HepG2 (cell line): ENCODE results near the gene TUBA4A. TPM values are rescaled to one million over a fixed set of nuclear protein-coding genes. Genes with fewer than 3 reads are reported as not detected.

Source experiments
- AGO1 ChIP-seq: fragments of 200-400 bp; formaldehyde crosslinking; IDR thresholded peaks from 2 replicates; pipeline ENCODE4 v1.6.1; 2017; ENCODE audit warnings: mild to moderate bottlenecking, low read depth, low read length, moderate library complexity; ENCODE audit not compliant: poor library complexity, severe bottlenecking
- CREM ChIP-seq, 2 experiments: sonication (generic) in 1 of 2; formaldehyde crosslinking in 1 of 2; IDR thresholded peaks; 2 replicates each; pipeline versions ENCODE4 v1.4.0 to v1.6.1; 2016 to 2020; ENCODE audit warnings: antibody characterized with exemption in 1 of 2, mild to moderate bottlenecking in 1 of 2, missing genetic modification reagents in 1 of 2
- HDAC1 ChIP-seq: sonication (generic); formaldehyde crosslinking; IDR thresholded peaks from 2 replicates; pipeline ENCODE4 v1.5.1; 2020; ENCODE audit warnings: mild to moderate bottlenecking, missing genetic modification reagents
- HDAC6 ChIP-seq: fragments of 200-600 bp; sonication (generic); IDR thresholded peaks from 2 replicates; pipeline ENCODE4 v1.7.0; 2017; ENCODE audit warnings: mild to moderate bottlenecking, antibody characterized with exemption, low read length, low read depth
- HMG20A ChIP-seq: IDR thresholded peaks from 2 replicates; pipeline ENCODE4 v1.6.1; 2016; ENCODE audit warnings: borderline replicate concordance
- HOXA5 ChIP-seq: sonication (generic); formaldehyde crosslinking; IDR thresholded peaks from 2 replicates; pipeline ENCODE4 v1.4.0; 2020; ENCODE audit warnings: missing genetic modification reagents
- KLF16 ChIP-seq, 2 experiments: sonication (generic) in 1 of 2; formaldehyde crosslinking in 1 of 2; IDR thresholded peaks; 2 replicates each; pipeline versions ENCODE4 v1.6.1 to v1.8.0; 2016 to 2023; ENCODE audit warnings: missing genetic modification reagents in 2 of 2, missing compliant biosample characterization in 1 of 2
- NCOA1 ChIP-seq: sonication (generic); formaldehyde crosslinking; IDR thresholded peaks from 2 replicates; pipeline ENCODE4 v1.9.0; 2021; ENCODE audit warnings: missing genetic modification reagents
- PTBP1 ChIP-seq: fragments of 200-400 bp; formaldehyde crosslinking; IDR thresholded peaks from 2 replicates; pipeline ENCODE4 v1.6.1; 2018; ENCODE audit warnings: low read length, low read depth; ENCODE audit not compliant: poor library complexity, severe bottlenecking
- RBAK ChIP-seq: sonication (generic); formaldehyde crosslinking; IDR thresholded peaks from 2 replicates; pipeline ENCODE4 v1.5.1; 2020; ENCODE audit warnings: mild to moderate bottlenecking, missing genetic modification reagents
- SMC3 ChIP-seq: IDR thresholded peaks from 2 replicates; pipeline ENCODE4 v1.6.1; 2011; ENCODE audit warnings: low read length, improper control_type of control experiment
- SSRP1 ChIP-seq: IDR thresholded peaks from 2 replicates; pipeline ENCODE4 v1.6.1; 2016; ENCODE audit warnings: control low read depth
- TGIF2 ChIP-seq: IDR thresholded peaks from 2 replicates; pipeline ENCODE4 v1.6.1; 2016; ENCODE audit warnings: control low read depth, missing compliant biosample characterization
- U2AF2 ChIP-seq: fragments of 200-400 bp; formaldehyde crosslinking; IDR thresholded peaks from 2 replicates; pipeline ENCODE4 v1.6.1; 2017; ENCODE audit warnings: low read depth, mild to moderate bottlenecking, low read length
- ZBTB7B ChIP-seq: sonication (generic); formaldehyde crosslinking; IDR thresholded peaks from 2 replicates; pipeline ENCODE4 v1.4.0; 2020; ENCODE audit warnings: missing genetic modification reagents
- ZC3H4 ChIP-seq: sonication (generic); formaldehyde crosslinking; IDR thresholded peaks from 2 replicates; pipeline ENCODE4 v1.4.0; 2020; ENCODE audit warnings: missing genetic modification reagents, borderline replicate concordance
- ZNF629 ChIP-seq: sonication (generic); formaldehyde crosslinking; conservative IDR thresholded peaks from 2 replicates; pipeline ENCODE4 v1.5.0; 2020; ENCODE audit warnings: missing genetic modification reagents
- ZNF747 ChIP-seq: sonication (generic); formaldehyde crosslinking; IDR thresholded peaks from 2 replicates; pipeline ENCODE4 v1.8.1; 2023; ENCODE audit warnings: missing genetic modification reagents, mild to moderate bottlenecking, borderline replicate concordance
- polyA plus RNA-seq, 8 experiments: library from polyadenylated mRNA; depleted of rRNA in 3 of 8; stranded (reverse) in 7 of 8; unstranded in 1 of 8; fragments of >200 nt; fragmentation: Illumina TruSeq in 4 of 8; extraction: Trizol in 4 of 8; gene quantifications; 2 replicates each; pipeline versions ENCODE4 v1.2.1 to v1.2.3, GENCODE V29; 2011 to 2016; ENCODE audit warnings: low read depth in 4 of 8, missing spikeins in 1 of 8, mixed read lengths in 1 of 8; ENCODE audit not compliant: insufficient read depth in 1 of 8
- total RNA-seq, 5 experiments: library from RNA; depleted of rRNA; stranded (reverse); fragments of >200 nt; fragmentation: Illumina TruSeq; extraction: Trizol; gene quantifications; 2 replicates each; pipeline ENCODE4 v1.2.3, GENCODE V29; 2016; ENCODE audit warnings: low read depth in 1 of 5
- TF ChIP-seq, protein P1 (sequence below): conservative IDR thresholded peaks from 2 replicates; pipeline ENCODE4 v1.6.1; 2018; ENCODE audit warnings: missing genetic modification reagents
- TF ChIP-seq, protein P2 (sequence below): IDR thresholded peaks from 2 replicates; pipeline ENCODE4 v1.6.1; 2012; ENCODE audit warnings: low read length, improper control_type of control experiment
- TF ChIP-seq, protein P3 (sequence below): sonication (generic); formaldehyde crosslinking; IDR thresholded peaks from 2 replicates; pipeline ENCODE4 v1.4.0; 2020; ENCODE audit warnings: missing genetic modification reagents
- TF ChIP-seq, protein P4 (sequence below): sonication (generic); formaldehyde crosslinking; IDR thresholded peaks from 2 replicates; pipeline ENCODE4 v1.5.0; 2020; ENCODE audit warnings: missing genetic modification reagents

TUBA4A gene
- total and polyA plus RNA-seq, 2 of the 13 experiments (the other 11 are each of a cell fraction or from before 2014, with no cell fraction given): 1.3 to 12.7 TPM

DNA sequence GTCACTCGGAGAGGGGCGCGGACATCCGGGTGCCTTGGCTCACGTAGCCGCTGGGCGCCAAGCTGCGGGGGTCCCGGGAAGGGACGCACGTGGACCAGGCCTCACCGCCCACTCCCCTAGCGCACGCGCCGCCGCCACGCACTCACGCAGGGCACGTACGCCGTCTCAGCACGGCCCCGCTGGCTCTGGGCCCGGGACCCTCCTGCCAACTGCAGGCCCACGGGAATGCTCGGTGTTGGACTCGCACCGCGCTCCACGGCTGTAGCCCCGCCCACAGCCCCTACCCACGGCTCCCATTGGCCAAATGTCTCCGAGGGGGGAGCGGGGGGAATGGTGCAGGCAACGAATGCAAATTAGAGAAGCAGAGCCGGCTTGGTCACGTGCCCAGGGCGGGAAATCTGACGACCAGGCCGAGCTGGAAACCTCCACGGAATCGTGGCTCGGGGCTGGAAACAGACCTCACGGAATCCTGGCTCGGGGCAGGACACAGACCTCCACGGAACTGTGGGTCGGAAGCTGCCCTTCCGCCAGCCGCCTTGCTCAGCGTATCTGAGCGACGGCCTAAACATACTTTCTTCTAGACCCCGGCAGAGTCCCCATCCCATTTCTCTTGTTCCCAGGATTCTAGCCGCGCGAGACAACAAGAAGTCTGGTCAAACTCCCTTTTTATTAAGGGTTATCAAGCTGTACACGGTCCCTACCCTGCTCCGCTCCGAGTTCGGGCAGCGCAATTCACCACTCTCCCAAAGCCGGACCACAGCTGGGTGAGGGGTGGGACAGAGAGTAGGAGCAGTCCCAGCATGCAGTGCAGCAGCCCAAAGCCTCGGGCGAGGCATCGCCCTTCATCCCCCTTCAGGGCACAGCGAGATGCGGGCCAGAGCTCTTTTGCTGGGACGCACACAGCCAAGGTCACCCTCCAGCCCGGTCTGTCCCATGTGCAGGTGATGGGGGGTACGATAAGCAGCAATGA, 34.7 kb downstream of the TUBA4A start, which contains the start of gene ABCB6 (continued):
- TF ChIP-seq, protein P1, sequence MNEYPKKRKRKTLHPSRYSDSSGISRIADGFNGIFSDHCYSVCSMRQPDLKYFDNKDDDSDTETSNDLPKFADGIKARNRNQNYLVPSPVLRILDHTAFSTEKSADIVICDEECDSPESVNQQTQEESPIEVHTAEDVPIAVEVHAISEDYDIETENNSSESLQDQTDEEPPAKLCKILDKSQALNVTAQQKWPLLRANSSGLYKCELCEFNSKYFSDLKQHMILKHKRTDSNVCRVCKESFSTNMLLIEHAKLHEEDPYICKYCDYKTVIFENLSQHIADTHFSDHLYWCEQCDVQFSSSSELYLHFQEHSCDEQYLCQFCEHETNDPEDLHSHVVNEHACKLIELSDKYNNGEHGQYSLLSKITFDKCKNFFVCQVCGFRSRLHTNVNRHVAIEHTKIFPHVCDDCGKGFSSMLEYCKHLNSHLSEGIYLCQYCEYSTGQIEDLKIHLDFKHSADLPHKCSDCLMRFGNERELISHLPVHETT (CRISPR knock-in tag): peak; percentile 68
- no peak for TF ChIP-seq PTBP1
- TF ChIP-seq U2AF2: peak; percentile 80; the same call in 1 of the 2 replicates
- TF ChIP-seq NCOA1 (CRISPR knock-in tag): peak; percentile 99
- TF ChIP-seq RBAK (CRISPR knock-in tag): no peak
- peak; percentile 79 for TF ChIP-seq TGIF2 (CRISPR knock-in tag)
- TF ChIP-seq KLF16 (CRISPR knock-in tag; IDR thresholded peaks at IDR 0.05): peak; percentile 6 to 95; a peak in 2 of 4 replicates
- TF ChIP-seq, protein P2, sequence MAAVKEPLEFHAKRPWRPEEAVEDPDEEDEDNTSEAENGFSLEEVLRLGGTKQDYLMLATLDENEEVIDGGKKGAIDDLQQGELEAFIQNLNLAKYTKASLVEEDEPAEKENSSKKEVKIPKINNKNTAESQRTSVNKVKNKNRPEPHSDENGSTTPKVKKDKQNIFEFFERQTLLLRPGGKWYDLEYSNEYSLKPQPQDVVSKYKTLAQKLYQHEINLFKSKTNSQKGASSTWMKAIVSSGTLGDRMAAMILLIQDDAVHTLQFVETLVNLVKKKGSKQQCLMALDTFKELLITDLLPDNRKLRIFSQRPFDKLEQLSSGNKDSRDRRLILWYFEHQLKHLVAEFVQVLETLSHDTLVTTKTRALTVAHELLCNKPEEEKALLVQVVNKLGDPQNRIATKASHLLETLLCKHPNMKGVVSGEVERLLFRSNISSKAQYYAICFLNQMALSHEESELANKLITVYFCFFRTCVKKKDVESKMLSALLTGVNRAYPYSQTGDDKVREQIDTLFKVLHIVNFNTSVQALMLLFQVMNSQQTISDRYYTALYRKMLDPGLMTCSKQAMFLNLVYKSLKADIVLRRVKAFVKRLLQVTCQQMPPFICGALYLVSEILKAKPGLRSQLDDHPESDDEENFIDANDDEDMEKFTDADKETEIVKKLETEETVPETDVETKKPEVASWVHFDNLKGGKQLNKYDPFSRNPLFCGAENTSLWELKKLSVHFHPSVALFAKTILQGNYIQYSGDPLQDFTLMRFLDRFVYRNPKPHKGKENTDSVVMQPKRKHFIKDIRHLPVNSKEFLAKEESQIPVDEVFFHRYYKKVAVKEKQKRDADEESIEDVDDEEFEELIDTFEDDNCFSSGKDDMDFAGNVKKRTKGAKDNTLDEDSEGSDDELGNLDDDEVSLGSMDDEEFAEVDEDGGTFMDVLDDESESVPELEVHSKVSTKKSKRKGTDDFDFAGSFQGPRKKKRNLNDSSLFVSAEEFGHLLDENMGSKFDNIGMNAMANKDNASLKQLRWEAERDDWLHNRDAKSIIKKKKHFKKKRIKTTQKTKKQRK: no peak
- TF ChIP-seq CREM (IDR thresholded peaks at IDR 0.05): peak; percentile 39; the same call in 1 of the 2 replicates
- no peak; the same call in 1 of the 2 replicates for TF ChIP-seq CREM (CRISPR knock-in tag; IDR thresholded peaks at IDR 0.05)
- TF ChIP-seq HDAC6: no peak
- TF ChIP-seq ZC3H4: no peak; the same call in 1 of the 2 replicates
- TF ChIP-seq ZNF629: peak; percentile 32; the same call in 1 of the 2 replicates
- peak; percentile 95 for TF ChIP-seq HDAC1 (CRISPR knock-in tag)
- TF ChIP-seq HOXA5 (CRISPR knock-in tag): peak; percentile 67; the same call in 1 of the 2 replicates
- 0 out of 2 replicates have a peak, but pooled peaks have one; percentile 29 for TF ChIP-seq HMG20A
- TF ChIP-seq AGO1: peak; percentile 97
- TF ChIP-seq ZNF747 (CRISPR knock-in tag): peak; percentile 98
- peak; percentile 80; the same call in 1 of the 2 replicates for TF ChIP-seq ZBTB7B
- no peak; the same call in none of the 2 replicates for TF ChIP-seq SSRP1 (CRISPR knock-in tag)
- no peak for TF ChIP-seq SMC3
- TF ChIP-seq, protein P3, sequence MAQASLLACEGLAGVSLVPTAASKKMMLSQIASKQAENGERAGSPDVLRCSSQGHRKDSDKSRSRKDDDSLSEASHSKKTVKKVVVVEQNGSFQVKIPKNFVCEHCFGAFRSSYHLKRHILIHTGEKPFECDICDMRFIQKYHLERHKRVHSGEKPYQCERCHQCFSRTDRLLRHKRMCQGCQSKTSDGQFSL (CRISPR knock-in tag): no peak; the same call in 1 of the 2 replicates
- TF ChIP-seq, protein P4, sequence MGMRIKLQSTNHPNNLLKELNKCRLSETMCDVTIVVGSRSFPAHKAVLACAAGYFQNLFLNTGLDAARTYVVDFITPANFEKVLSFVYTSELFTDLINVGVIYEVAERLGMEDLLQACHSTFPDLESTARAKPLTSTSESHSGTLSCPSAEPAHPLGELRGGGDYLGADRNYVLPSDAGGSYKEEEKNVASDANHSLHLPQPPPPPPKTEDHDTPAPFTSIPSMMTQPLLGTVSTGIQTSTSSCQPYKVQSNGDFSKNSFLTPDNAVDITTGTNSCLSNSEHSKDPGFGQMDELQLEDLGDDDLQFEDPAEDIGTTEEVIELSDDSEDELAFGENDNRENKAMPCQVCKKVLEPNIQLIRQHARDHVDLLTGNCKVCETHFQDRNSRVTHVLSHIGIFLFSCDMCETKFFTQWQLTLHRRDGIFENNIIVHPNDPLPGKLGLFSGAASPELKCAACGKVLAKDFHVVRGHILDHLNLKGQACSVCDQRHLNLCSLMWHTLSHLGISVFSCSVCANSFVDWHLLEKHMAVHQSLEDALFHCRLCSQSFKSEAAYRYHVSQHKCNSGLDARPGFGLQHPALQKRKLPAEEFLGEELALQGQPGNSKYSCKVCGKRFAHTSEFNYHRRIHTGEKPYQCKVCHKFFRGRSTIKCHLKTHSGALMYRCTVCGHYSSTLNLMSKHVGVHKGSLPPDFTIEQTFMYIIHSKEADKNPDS (CRISPR knock-in tag): peak; percentile 87; the same call in 1 of the 2 replicates
